GM12873 (cell line): ENCODE results near the gene FOXL1.

ENCODE experiments used
- TF ChIP-seq, protein P1 (sequence below): IDR thresholded peaks from 2 replicates; pipeline ENCODE4 v1.5.1; 2012; ENCODE audit warnings: low read depth, mild to moderate bottlenecking, moderate library complexity, low read length, control low read depth; ENCODE audit not compliant: insufficient read depth; ENCODE audit errors: missing control alignments

Gene FOXL1

GRCh38 chr16:86542756-86543750, 35.3 kb upstream of the FOXL1 start:
- TF ChIP-seq, protein P1, sequence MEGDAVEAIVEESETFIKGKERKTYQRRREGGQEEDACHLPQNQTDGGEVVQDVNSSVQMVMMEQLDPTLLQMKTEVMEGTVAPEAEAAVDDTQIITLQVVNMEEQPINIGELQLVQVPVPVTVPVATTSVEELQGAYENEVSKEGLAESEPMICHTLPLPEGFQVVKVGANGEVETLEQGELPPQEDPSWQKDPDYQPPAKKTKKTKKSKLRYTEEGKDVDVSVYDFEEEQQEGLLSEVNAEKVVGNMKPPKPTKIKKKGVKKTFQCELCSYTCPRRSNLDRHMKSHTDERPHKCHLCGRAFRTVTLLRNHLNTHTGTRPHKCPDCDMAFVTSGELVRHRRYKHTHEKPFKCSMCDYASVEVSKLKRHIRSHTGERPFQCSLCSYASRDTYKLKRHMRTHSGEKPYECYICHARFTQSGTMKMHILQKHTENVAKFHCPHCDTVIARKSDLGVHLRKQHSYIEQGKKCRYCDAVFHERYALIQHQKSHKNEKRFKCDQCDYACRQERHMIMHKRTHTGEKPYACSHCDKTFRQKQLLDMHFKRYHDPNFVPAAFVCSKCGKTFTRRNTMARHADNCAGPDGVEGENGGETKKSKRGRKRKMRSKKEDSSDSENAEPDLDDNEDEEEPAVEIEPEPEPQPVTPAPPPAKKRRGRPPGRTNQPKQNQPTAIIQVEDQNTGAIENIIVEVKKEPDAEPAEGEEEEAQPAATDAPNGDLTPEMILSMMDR = no peak

GRCh38 chr16:86545481-86545880, 32.9 kb upstream of the FOXL1 start:
- TF ChIP-seq, protein P1 = no peak

DNA sequence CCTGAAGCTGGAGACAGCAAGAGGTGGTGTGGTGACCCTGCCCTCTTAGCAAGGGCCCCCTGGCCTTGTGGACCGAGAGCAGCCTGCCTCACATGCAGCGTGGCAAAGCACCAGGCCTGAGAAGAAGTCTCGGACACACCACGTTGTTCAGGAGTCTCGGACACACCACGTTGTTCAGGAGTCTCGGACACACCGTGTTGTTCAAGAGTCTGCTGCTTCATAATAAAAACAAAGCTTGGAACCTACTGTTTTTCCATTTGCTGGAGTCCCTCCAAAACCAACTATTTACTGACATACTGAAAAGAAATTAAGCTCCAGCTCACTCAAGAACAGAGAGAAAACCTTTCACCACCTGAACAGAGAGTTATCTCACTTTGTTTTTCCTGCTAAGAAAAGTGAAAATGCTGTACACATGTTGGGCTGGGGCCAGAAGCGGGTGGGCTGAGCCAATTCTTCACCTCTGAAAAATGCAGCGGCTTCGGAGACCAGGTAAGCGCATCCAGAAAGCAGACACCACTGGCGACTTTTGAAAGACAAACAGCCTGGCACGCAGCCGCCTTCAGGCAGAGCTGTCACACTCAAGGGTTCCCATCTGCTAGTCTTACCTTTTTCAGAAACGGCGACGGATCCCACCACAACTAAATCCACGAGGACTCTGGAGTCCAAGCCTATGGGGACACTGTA, 32.3 kb upstream of the FOXL1 start:
- TF ChIP-seq, protein P1 = no peak

- TF ChIP-seq, protein P1 = no peak
Observed at GRCh38 chr16:86546638-86547013, 31.7 kb upstream of the FOXL1 start.

GRCh38 chr16:86547286-86547685, 31.1 kb upstream of the FOXL1 start:
- TF ChIP-seq, protein P1 = no peak

DNA sequence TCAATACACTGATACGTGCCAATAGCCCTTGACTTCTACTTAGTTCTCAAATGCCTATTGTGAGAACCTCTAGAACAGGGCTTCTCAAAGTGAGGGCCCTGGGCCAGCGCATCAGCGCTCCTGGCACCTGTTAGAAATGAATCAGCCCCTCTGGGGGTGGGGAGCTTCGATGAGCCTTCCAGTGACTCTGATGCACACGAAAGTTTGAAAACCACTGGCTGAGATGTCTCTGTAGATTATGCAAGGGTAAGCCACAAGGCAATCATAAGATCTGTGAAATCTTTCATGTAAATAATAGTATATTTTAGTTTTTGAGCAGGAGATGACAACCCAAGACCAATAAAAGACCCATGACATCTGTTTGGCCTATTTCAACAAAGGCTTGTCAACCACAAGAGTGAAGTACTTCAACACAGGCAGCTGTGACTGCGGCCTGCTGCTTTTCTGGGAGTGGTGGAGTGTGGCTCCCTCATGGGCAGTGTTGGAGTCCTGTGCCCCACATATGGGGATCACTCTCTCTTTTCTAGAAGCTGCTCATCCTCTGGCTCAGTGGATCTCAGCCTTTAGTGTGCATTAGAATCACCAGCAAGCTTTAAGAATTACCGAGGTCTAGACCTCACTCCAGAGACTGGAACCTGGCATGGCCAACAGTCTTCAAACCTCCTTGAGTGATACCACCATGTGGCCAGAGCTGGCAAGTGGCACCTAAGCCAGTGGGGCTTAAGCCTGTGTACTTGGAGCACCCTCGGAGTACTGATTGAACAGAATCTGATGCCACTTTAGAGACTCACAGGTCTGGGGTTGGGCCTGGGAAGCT, 29.1 kb upstream of the FOXL1 start:
- TF ChIP-seq, protein P1 = no peak

DNA sequence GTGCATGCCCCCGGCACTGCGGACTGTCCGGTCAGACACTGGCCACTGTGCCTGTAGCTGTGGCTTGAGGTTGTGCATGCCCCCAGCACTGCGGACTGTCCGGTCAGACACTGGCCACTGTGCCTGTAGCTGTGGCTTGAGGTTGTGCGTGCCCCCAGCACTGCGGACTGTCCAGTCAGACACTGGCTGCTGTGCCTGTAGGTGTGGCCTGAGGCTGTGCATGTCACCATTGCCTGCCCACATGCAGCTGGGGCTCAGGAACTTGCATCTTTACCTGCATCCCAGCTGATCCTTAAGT, 28.5 kb upstream of the FOXL1 start:
- TF ChIP-seq, protein P1 = no peak
